Mucosa of rectum (tissue), 2 donors: Measurements from ENCODE around the gene SAFB.
A peak's percentile ranks its signal among the peaks of the same experiment; 100 is the strongest.

ENCODE experiments used
- H3K27ac ChIP-seq, 2 donors: one replicate each; pipeline ENCODE4 v1.7.0; 2013; ENCODE audit warnings: inconsistent platforms in 2 of 2, low read depth in 2 of 2, low read length in 2 of 2
- H3K27me3 ChIP-seq, 2 donors: one replicate each; pipeline ENCODE4 v1.7.0; 2013; ENCODE audit warnings: low read length in 2 of 2; ENCODE audit not compliant: control insufficient read depth in 2 of 2, insufficient read depth in 2 of 2
- H3K36me3 ChIP-seq, 2 donors: one replicate each; pipeline ENCODE4 v1.7.0; 2013; ENCODE audit warnings: low read length in 2 of 2; ENCODE audit not compliant: control insufficient read depth in 2 of 2, insufficient read depth in 2 of 2
- H3K4me1 ChIP-seq, 2 donors: one replicate each; pipeline ENCODE4 v1.7.0; 2013; ENCODE audit warnings: low read length in 2 of 2, mild to moderate bottlenecking in 1 of 2; ENCODE audit not compliant: control insufficient read depth in 2 of 2, insufficient read depth in 2 of 2
- H3K4me3 ChIP-seq, 2 donors: one replicate each; pipeline ENCODE4 v1.7.0; 2013; ENCODE audit warnings: low read length in 2 of 2
- H3K9ac ChIP-seq, 2 donors: one replicate each; pipeline ENCODE4 v1.7.0; 2013; ENCODE audit warnings: low read length in 2 of 2, low read depth in 1 of 2, mild to moderate bottlenecking in 1 of 2
- H3K9me3 ChIP-seq, 2 donors: one replicate each; pipeline ENCODE4 v1.7.0; 2013; ENCODE audit warnings: low read length in 2 of 2; ENCODE audit not compliant: control insufficient read depth in 2 of 2
- donor health status: healthy.
- donor health status: Normal muscosa, but diverticular disease.

SAFB gene

GRCh38 chr19:5674714-5675113 lies 51.8 kb downstream of the SAFB start:
- H3K36me3 ChIP-seq, result peaks cover 6 to 7% of the 10 kb centered on the region in 2 donors
- H3K9ac ChIP-seq, result no peak overlapping the region
- H3K4me3 ChIP-seq, result no peak overlapping the region
- H3K27me3 ChIP-seq, result no peaks in the 10 kb centered on the region
- H3K27ac ChIP-seq, result no peak overlapping the region
- peaks cover 10 to 12% of the 10 kb centered on the region in 2 donors for H3K4me1 ChIP-seq
- no peaks in the 10 kb centered on the region for H3K9me3 ChIP-seq

GRCh38 chr19:5676105-5676771 lies 53.4 kb downstream of the SAFB start:
- Histone ChIP-seq H3K9me3 (no peaks in the 10 kb centered on the region), H3K27ac (no peak overlapping the region), H3K9ac (no peak overlapping the region), H3K36me3 (peaks cover 5 to 6% of the 10 kb centered on the region in 2 donors), H3K4me1 (peaks cover 14 to 18% of the 10 kb centered on the region in 2 donors), H3K27me3 (no peaks in the 10 kb centered on the region), H3K4me3 (no peak overlapping the region)

GRCh38 chr19:5676772-5677105 lies 53.9 kb downstream of the SAFB start:
- no peak overlapping the region for H3K4me3 ChIP-seq
- H3K36me3 ChIP-seq, result peaks cover 4 to 6% of the 10 kb centered on the region in 2 donors
- no peak overlapping the region for H3K9ac ChIP-seq
- H3K27ac ChIP-seq, result no peak overlapping the region
- H3K27me3 ChIP-seq, result no peaks in the 10 kb centered on the region
- peaks cover 16 to 21% of the 10 kb centered on the region in 2 donors for H3K4me1 ChIP-seq
- no peaks in the 10 kb centered on the region for H3K9me3 ChIP-seq

GRCh38 chr19:5677136-5677535 lies 54.3 kb downstream of the SAFB start:
- no peak overlapping the region for H3K27ac ChIP-seq

GRCh38 chr19:5677580-5677979 lies 54.7 kb downstream of the SAFB start:
- Histone ChIP-seq H3K36me3 (peaks cover 0 to 6% of the 10 kb centered on the region in 2 donors), H3K9me3 (no peaks in the 10 kb centered on the region), H3K4me1 (peaks cover 16 to 21% of the 10 kb centered on the region in 2 donors), H3K27ac (no peak overlapping the region), H3K4me3 (no peak overlapping the region), H3K27me3 (no peaks in the 10 kb centered on the region), H3K9ac (no peak overlapping the region)

More at GRCh38 chr19:5677136-5677535, 54.3 kb downstream of the SAFB start:
- Histone ChIP-seq H3K4me3 (no peak overlapping the region), H3K27me3 (no peaks in the 10 kb centered on the region), H3K9ac (no peak overlapping the region), H3K9me3 (no peaks in the 10 kb centered on the region), H3K36me3 (peaks cover 0 to 6% of the 10 kb centered on the region in 2 donors), H3K4me1 (peaks cover 16 to 21% of the 10 kb centered on the region in 2 donors)

- Histone ChIP-seq H3K4me3 (no peak overlapping the region), H3K36me3 (peaks cover 0 to 6% of the 10 kb centered on the region in 2 donors), H3K9ac (no peak overlapping the region), H3K27ac (no peak overlapping the region), H3K27me3 (no peaks in the 10 kb centered on the region), H3K4me1 (peaks cover 16 to 21% of the 10 kb centered on the region in 2 donors), H3K9me3 (no peaks in the 10 kb centered on the region)
Measured at GRCh38 chr19:5678071-5678718, 55.3 kb downstream of the SAFB start.

GRCh38 chr19:5679289-5680083 lies 56.6 kb downstream of the SAFB start:
- Histone ChIP-seq H3K27ac (peak overlapping the region; percentile 83 to 88), H3K4me3 (peak overlapping the region; percentile 98), H3K9ac (peak overlapping the region; percentile 95 to 98), H3K4me1 (peaks cover 16 to 21% of the 10 kb centered on the region in 2 donors), H3K9me3 (no peaks in the 10 kb centered on the region), H3K27me3 (no peaks in the 10 kb centered on the region), H3K36me3 (peaks cover 0 to 6% of the 10 kb centered on the region in 2 donors)

- Histone ChIP-seq H3K27me3 (no peaks in the 10 kb centered on the region), H3K27ac (peak overlapping the region; percentile 83 to 88), H3K9ac (peak overlapping the region; percentile 95 to 98), H3K9me3 (no peaks in the 10 kb centered on the region), H3K36me3 (peaks cover 0 to 6% of the 10 kb centered on the region in 2 donors), H3K4me3 (peak overlapping the region; percentile 98), H3K4me1 (peaks cover 16 to 21% of the 10 kb centered on the region in 2 donors)
Measured at GRCh38 chr19:5680084-5680436, 57.2 kb downstream of the SAFB start.

GRCh38 chr19:5680437-5681368 lies 57.8 kb downstream of the SAFB start, which contains the start of the genes HSD11B1L and MICOS13:
TSS of gene HSD11B1L (plus strand) at chr19:5681027. CDS start at chr19:5684833, 3,806 bp downstream.
TSS of gene MICOS13 (minus strand) at chr19:5680516. CDS start at chr19:5680486, 30 bp downstream.
- Histone ChIP-seq H3K9me3 (no peaks in the 10 kb centered on the region), H3K4me1 (peaks cover 16 to 21% of the 10 kb centered on the region in 2 donors), H3K27me3 (no peaks in the 10 kb centered on the region), H3K27ac (peak within 1 kb of the TSS; percentile 83 to 88), H3K36me3 (peaks cover 0 to 6% of the 10 kb centered on the region in 2 donors), H3K9ac (peak within 1 kb of the TSS; percentile 95 to 98), H3K4me3 (peak within 1 kb of the TSS; percentile 98)
